ENCODE data around the gene DACT2. TPM values are rescaled to one million over a fixed set of nuclear protein-coding genes. Genes with fewer than 3 reads are reported as not detected.

The DACT2 gene
- total and polyA plus RNA-seq, 10 donors = 0.04 to 0.09 TPM; not detected in 8

DNA sequence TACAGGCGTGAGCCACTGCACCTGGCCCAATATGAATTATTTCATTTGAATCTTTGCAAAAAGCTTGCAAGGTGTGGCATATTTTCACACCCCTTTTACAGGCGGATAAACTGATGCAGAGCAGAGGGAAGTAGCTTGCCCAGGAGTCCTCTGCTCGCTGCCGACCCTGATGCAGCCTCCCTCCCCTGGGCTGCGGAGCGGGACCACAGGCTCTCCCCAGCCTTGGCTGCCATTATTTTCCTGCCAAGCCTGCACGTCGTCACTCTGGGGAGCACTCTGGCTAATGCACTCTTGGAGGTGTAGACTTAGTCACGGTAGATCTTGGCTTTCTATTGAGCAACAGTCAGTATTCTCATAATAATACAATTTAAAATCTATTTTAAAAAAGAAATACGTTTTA lies 34.8 kb upstream of the DACT2 start:
- H3K27ac ChIP-seq = no peak overlapping the region
- 76 to 86% (median 83%) methylated on average over 10 of the region's 10 CpGs for WGBS, 5 donors
- DNase-seq = no peak
- H3K4me3 ChIP-seq = no peak overlapping the region
- H3K4me1 ChIP-seq = no peaks in the 10 kb centered on the region
- TF ChIP-seq POLR2A (IDR thresholded peaks at IDR 0.05) (no peak), CTCF (IDR thresholded peaks at IDR 0.05 in 8 of 11, conservative IDR thresholded peaks at IDR 0.05 in 3 of 11) (no peak), POLR2AphosphoS5 (IDR thresholded peaks at IDR 0.05) (no peak)
- H3K9me3 ChIP-seq = peaks cover 0 to 10% (median 0%) of the 10 kb centered on the region in 8 donors
- intact Hi-C loops (cut with DNase I; ENCODE audit: low total_unique reads) = no loop called here
- H3K36me3 ChIP-seq = no peaks in the 10 kb centered on the region
- peaks cover 0 to 16% (median 0%) of the 10 kb centered on the region in 7 donors for H3K27me3 ChIP-seq (replicated peaks in 1 of 7)

GRCh38 chr6:168353041-168353440 lies 33.5 kb upstream of the DACT2 start:
- no peaks in the 10 kb centered on the region for H3K36me3 ChIP-seq
- WGBS, 5 donors = 82 to 89% (median 84%) methylated on average over 9 of the region's 9 CpGs
- no peak for DNase-seq
- TF ChIP-seq POLR2A (IDR thresholded peaks at IDR 0.05) = no peak
- TF ChIP-seq POLR2AphosphoS5 (IDR thresholded peaks at IDR 0.05) = no peak
- no peak for TF ChIP-seq CTCF (IDR thresholded peaks at IDR 0.05 in 8 of 11, conservative IDR thresholded peaks at IDR 0.05 in 3 of 11)
- peaks cover 0 to 10% (median 0%) of the 10 kb centered on the region in 8 donors for H3K9me3 ChIP-seq
- H3K27me3 ChIP-seq (replicated peaks in 1 of 7) = peaks cover 0 to 18% (median 0%) of the 10 kb centered on the region in 7 donors
- no peak overlapping the region for H3K27ac ChIP-seq
- intact Hi-C loops (cut with DNase I; ENCODE audit: low total_unique reads) = no loop called here
- H3K4me3 ChIP-seq = no peak overlapping the region
- H3K4me1 ChIP-seq = no peaks in the 10 kb centered on the region

GRCh38 chr6:168352096-168352495 lies 32.5 kb upstream of the DACT2 start:
- H3K27me3 ChIP-seq (replicated peaks in 1 of 7) = peaks cover 0 to 28% (median 0%) of the 10 kb centered on the region in 7 donors
- H3K9me3 ChIP-seq = peaks cover 0 to 10% (median 0%) of the 10 kb centered on the region in 8 donors
- no peak overlapping the region for H3K27ac ChIP-seq
- intact Hi-C loops (cut with DNase I; ENCODE audit: low total_unique reads) = no loop called here
- no peak for DNase-seq
- no peaks in the 10 kb centered on the region for H3K4me1 ChIP-seq
- TF ChIP-seq CTCF (IDR thresholded peaks at IDR 0.05 in 8 of 11, conservative IDR thresholded peaks at IDR 0.05 in 3 of 11) (no peak), POLR2A (IDR thresholded peaks at IDR 0.05) (no peak), POLR2AphosphoS5 (IDR thresholded peaks at IDR 0.05) (no peak)
- H3K36me3 ChIP-seq = no peaks in the 10 kb centered on the region
- WGBS, 5 donors = 69 to 90% (median 84%) methylated on average over 5 of the region's 5 CpGs
- no peak overlapping the region for H3K4me3 ChIP-seq

- Histone ChIP-seq H3K36me3 (no peaks in the 10 kb centered on the region), H3K27ac (no peak overlapping the region), H3K4me3 (no peak overlapping the region), H3K4me1 (no peaks in the 10 kb centered on the region), H3K9me3 (peaks cover 0 to 10% (median 0%) of the 10 kb centered on the region in 8 donors), H3K27me3 (replicated peaks in 1 of 7) (peaks cover 0 to 40% (median 6%) of the 10 kb centered on the region in 7 donors)
- WGBS, 5 donors = 38 to 58% (median 51%) methylated on average over 4 of the region's 4 CpGs
- TF ChIP-seq POLR2AphosphoS5 (IDR thresholded peaks at IDR 0.05) (no peak), POLR2A (IDR thresholded peaks at IDR 0.05) (no peak), CTCF (IDR thresholded peaks at IDR 0.05 in 8 of 11, conservative IDR thresholded peaks at IDR 0.05 in 3 of 11) (no peak)
- intact Hi-C loops (cut with DNase I; ENCODE audit: low total_unique reads) = loop anchor here (10.0 kb wide), 1 partner anchor 205 kb away; no protein-coding TSS in a partner anchor
- no peak for DNase-seq
Observed at GRCh38 chr6:168349718-168350210, 30.2 kb upstream of the DACT2 start.

All from spleen (tissue), 11 donors.